Stimulated activated CD4-positive, alpha-beta T cell treated with anti-CD3 and anti-CD28 coated beads, Interleukin-12 subunit alpha, Interleukin-12 subunit beta, amount 100 ng/mL, for 4 hours (primary cell): Measurements from ENCODE around the gene NRXN3.
"Not testable (repeated sequence)": the region's sequence is repeated elsewhere in the genome, so short reads cannot be mapped to it uniquely, and the experiment has no call there.

Source experiments
- DNase-seq: peaks from one replicate; pipeline ENCODE4 v3.0.0-alpha.2; 2020

Gene NRXN3

GRCh38 chr14:78972440-78972839, 802.3 kb downstream of the NRXN3 start:
- no peak for DNase-seq

GRCh38 chr14:78974691-78975090, 804.5 kb downstream of the NRXN3 start:
- no peak for DNase-seq

- no peak for DNase-seq
Observed at GRCh38 chr14:78975734-78976133, 805.6 kb downstream of the NRXN3 start.

- no peak for DNase-seq
Observed at GRCh38 chr14:78978896-78979295, 808.7 kb downstream of the NRXN3 start.

GRCh38 chr14:78982551-78982950, 812.4 kb downstream of the NRXN3 start:
- no peak for DNase-seq

- DNase-seq = no peak
Observed at GRCh38 chr14:78983126-78983525, 813.0 kb downstream of the NRXN3 start.

- DNase-seq = no peak
Observed at GRCh38 chr14:78985668-78986381, 815.7 kb downstream of the NRXN3 start.

GRCh38 chr14:78986989-78987388, 816.8 kb downstream of the NRXN3 start:
- DNase-seq = no peak

GRCh38 chr14:78989221-78989620, 819.0 kb downstream of the NRXN3 start:
- DNase-seq = no peak

GRCh38 chr14:78992867-78993266, 822.7 kb downstream of the NRXN3 start:
- DNase-seq = no peak

- no peak for DNase-seq
Observed at GRCh38 chr14:78997811-78998210, 827.6 kb downstream of the NRXN3 start.

GRCh38 chr14:79009286-79009685, 839.1 kb downstream of the NRXN3 start:
- no peak for DNase-seq

- no peak for DNase-seq
Observed at GRCh38 chr14:79011091-79011919, 841.1 kb downstream of the NRXN3 start.

- no peak for DNase-seq
Observed at GRCh38 chr14:79011920-79012204, 841.7 kb downstream of the NRXN3 start.

GRCh38 chr14:79016828-79017505, 846.8 kb downstream of the NRXN3 start:
- DNase-seq = no peak

- DNase-seq = no peak
Observed at GRCh38 chr14:79017561-79017960, 847.4 kb downstream of the NRXN3 start.

- DNase-seq = no peak
Observed at GRCh38 chr14:79018836-79019235, 848.7 kb downstream of the NRXN3 start.

GRCh38 chr14:79019898-79020297, 849.7 kb downstream of the NRXN3 start:
- not testable (repeated sequence) for DNase-seq

GRCh38 chr14:79021766-79022165, 851.6 kb downstream of the NRXN3 start:
- no peak for DNase-seq

GRCh38 chr14:79027138-79027537, 857.0 kb downstream of the NRXN3 start:
- no peak for DNase-seq

- DNase-seq = no peak
Observed at GRCh38 chr14:79028281-79028680, 858.1 kb downstream of the NRXN3 start.

GRCh38 chr14:79036441-79036840, 866.3 kb downstream of the NRXN3 start:
- DNase-seq = no peak

- DNase-seq = no peak
Observed at GRCh38 chr14:79037106-79037505, 866.9 kb downstream of the NRXN3 start.

GRCh38 chr14:79037593-79037992, 867.4 kb downstream of the NRXN3 start:
- DNase-seq = no peak
